GM19467 (cell line): ENCODE data around the gene DDX11.
"Not testable (repeated sequence)": the region's sequence is repeated elsewhere in the genome, so short reads cannot be mapped to it uniquely, and the experiment has no call there.

Source experiments
- ATAC-seq: cut with Tn5 transposase; IDR thresholded peaks from one replicate; pipeline ENCODE4 v1.9.1; 2021; ENCODE audit warnings: mild to moderate bottlenecking, moderate library complexity; ENCODE audit not compliant: unreplicated experiment

DDX11 gene

DNA sequence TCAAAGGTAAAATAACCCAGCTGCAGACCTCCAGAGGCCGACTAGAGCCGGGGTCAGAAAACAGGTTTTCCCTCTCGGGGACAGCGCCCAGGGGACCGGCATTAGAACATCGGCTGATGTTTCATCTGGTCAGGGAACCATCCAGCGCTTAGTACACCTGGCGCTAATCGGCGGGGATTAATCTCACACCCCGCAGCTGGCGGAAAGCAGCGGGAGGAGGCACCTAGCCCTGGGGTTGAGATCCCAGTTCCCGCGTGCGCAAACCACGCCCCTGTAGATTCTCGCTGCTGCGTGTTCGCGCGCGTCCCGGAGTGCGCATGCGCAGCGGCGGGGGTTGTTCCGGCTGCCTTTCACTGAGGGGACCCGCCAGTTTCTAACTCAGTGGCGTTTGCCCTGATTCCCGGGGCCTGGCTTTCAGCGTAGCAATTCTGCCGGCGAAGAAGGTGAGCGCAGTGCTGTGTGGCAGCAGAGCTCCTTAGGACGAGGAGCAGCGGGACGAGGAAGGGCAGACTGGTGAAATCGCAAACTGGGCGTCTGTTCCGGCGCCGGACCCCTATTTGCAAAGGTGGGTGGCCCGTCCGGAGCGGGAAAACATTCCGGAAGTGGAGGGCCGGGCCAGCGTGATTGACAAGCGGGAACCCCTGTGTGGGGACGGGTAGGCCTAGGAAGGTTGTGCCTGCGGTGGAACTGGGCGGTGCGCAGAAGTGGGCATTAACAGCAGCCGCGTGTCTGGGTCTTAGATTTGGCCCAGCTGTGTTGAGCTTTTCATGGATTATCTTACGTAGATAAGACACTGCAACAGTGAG is at the start of gene DDX11:
Gene DDX11 (plus strand): TSS at position 334 of the 806 bp plus-strand sequence. CDS start 4,534 bp downstream, outside the sequence.
- peak; percentile 91 for ATAC-seq

GRCh38 chr12:31026202-31026601 is 47.5 kb upstream of the DDX11 start:
- ATAC-seq, result no peak

- ATAC-seq, result not testable (repeated sequence)
These were observed 46.7 kb upstream of the DDX11 start for GRCh38 chr12:31027006-31027405.

DNA sequence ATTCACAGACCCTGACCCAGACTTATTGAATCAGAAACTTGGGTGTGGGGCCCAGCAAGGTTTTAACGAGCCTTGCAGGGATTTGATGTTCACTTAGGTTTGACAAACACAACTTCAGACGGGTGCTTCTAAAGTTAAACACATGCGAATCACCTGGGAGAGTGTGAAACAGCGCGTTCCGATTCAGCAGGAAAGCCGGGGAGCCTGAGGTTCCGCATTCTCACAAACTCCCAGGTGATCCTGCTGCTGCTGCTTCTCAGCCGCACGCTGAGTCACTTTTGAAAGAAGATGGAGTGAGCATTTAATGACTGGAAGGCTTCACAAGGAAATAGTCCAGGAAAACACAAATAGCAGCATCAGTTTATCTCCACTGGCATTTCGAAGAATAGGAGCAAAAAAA is 44.2 kb upstream of the DDX11 start:
- no peak for ATAC-seq

DNA sequence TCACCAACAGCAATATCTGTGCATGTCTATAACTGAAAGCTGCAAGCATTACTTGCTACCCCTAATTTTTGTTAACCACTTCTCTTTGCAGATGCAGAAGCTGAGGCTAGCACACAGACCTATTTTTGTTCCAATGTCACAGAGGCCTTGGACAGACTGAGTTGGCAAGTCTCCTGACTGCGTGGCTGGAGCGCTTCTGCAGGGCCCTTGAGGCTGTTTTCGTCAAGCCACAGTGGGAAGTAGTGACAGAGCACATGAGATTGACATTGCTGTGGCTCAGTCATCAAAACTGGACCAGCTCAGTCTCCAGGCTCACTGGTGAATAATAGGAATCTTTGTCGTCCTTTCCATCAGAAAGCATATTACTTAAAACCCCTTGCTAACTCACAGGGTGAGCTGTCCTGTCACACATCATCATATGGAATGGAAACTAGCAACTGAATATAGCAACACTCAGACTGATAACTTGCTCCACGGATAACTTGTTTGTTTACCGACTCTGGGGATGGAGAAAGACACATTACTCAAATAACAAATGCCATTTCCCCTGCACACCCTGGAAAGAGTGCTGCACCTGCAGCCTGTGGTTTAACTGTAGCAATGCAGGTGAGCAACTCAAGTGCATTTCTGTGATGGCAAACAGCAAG is 43.6 kb upstream of the DDX11 start:
- no peak for ATAC-seq

- no peak for ATAC-seq
These were observed 41.7 kb upstream of the DDX11 start for GRCh38 chr12:31031951-31032335.

DNA sequence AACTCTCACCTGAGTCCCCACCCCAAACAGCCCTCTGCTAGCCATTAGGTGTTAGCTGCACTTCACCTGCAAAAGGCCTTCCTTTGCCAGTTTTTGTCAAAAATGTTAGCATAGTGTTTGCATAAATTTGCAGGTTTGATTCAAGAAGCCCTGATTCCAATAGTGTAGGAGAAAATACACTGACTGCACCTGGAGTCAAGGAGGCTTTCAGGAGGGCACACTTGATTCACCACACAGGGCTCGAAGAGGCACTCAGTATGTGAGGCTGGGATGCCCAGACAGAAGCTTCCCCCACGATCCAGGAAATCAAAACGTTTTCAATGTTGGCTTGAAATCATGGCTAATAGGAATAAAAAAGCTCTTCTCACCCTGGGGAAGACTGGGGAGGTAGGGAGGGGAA is 40.5 kb upstream of the DDX11 start:
- ATAC-seq, result no peak

DNA sequence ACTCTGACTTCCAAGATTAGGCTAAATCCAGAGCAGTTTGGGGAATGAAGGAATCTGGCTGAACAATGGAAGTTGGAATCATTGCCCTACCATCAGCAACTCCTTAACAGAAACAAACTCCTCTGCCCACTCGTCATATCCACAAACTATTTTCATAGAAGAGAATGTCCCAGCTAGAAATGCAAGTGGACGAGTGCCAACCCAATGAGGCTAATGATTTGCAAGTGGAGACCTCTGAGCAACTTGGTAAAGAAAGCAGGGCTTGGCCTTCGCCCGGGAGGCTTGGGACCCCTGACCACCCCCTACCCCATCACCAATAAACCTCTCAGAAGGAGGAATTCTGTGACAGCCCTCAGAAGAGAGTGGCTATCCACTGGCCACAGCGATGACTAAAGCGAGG is 40.0 kb upstream of the DDX11 start:
- no peak for ATAC-seq

GRCh38 chr12:31034372-31034771 is 39.3 kb upstream of the DDX11 start:
- ATAC-seq, result no peak

DNA sequence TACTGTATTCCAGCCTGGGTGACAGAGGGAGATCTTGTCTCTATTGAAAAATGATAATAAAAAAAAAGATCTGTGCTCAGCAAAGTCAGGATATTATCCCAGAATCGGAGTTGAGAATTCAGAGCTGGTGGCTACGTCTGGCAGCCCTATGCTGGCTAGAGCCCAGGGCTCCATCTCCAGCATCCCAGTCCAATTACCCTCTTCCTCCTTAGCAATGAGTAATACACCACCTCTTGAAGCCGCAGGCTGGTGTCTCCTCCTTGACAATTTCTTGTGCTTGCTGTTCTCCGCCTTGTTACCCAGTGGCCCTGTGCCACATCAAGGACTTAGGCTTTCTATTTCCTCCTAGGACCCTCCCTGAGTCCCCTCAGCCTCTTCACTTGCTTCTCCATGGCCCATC is 38.4 kb upstream of the DDX11 start:
- no peak for ATAC-seq

DNA sequence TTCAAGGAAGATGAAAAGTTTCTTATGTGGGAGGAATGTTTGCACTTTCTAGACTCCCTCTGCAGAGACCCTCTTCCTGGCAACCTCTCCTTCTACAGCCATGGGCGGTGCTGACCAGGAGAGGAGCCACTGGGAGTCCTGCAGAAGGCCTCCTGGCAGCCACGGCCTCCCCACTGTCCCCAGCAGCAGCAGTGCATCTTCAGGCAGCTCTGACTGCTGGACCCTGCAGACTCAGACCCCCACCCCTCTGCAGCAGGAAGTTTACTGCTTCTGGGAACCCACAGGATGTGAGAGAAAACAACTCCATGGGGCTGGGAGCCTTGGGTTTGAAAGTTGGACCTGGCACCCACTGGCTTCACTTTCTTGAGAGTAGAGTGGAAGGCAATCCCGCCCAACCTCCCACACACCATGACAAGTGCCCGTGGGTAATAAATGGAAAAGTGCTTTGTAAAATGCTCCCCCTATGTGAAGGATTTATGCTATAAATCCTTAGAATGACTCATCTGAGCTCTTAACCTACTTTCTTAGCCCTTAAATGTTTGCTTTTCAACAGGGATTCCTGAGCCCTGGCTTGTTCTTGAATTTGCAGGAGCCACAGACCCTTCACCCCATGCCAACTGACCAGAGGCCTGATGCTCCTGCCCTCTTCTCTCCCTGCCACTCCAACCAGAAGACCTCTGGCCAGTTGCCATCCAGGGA is 37.5 kb upstream of the DDX11 start:
- no peak for ATAC-seq

GRCh38 chr12:31037028-31037427 is 36.6 kb upstream of the DDX11 start:
- no peak for ATAC-seq

DNA sequence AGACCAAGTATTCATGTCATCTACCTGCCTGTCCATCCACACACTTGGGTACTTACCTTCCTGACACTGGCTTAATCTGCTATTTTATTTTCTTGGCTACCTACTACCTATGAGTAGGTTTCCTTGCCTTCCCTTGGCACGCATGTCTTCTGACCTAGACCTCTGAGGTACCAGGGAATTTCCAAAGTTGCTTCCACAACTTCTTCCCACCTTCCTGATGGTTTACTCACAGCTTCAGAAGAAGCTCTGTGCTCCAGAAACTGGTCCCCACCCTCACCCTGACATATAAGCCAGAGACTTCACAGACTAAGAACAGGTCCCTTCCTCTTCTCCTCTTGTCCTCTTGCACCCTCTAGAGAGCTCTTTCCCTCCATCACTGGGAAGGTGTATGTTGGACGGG is 35.7 kb upstream of the DDX11 start:
- ATAC-seq, result no peak

DNA sequence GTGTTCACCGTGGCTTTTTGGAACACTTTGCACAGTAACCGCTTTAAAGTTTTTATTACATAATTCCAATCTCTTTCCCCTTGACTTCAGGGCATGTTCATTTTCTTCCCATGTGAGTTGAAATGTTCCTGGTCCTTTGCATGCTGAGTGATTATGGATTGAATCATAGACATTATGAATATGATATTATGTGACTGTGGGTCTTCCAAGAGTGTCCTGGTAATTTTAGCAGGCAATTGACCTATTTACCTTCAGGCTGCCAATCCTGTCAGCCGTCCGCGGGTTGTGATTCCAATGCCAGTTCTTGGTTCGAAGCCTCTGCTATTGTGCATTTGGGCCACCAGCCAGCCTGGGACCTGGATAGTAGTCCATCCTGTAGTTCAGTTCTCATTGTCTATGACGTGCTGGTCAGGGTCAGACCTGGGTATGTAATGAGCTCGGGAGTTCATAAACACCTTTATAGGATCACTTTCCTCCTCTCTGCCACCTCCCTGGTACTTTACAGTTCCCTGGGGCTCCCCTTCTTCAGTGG is 32.6 kb upstream of the DDX11 start:
- no peak for ATAC-seq

DNA sequence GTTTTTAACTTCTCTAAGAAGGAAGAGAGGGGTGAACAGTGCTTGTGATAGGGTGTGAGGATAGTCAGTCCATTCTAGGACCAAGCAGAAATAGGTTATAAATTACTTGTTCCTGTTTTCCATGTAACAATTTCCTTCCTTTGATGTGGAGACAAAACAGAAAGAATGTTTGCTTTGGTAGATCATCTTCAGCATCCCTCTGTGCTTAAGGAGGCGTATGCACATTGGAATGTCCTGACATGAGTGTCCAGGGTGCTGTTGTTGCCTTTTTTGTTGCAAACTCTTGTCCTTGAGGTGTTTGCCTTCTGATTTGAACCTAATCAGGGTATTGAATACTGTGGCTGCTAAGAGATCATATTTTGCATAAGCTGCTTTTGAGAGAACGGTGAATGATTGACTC is 23.5 kb upstream of the DDX11 start:
- not testable (repeated sequence) for ATAC-seq

GRCh38 chr12:31050548-31050947 is 23.1 kb upstream of the DDX11 start:
- ATAC-seq, result not testable (repeated sequence)

DNA sequence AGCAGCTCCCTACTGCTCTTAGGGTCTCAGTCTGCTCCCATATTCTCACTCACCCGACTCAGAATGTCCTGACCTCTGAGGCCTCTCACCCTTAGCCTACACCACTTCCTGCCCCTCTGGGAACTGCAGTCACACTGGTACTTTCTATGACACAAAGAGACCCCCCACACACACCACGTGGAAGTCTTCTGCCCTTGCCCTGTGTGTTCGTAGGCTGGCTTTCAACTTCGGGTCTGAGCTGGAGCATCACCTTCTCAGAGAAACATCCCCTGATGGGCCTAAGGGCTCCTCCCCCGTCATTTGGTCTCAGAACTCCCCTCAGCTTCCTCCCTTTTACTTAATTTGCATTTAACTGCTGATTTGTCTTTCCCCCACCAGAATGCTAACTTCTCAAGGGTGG is 22.0 kb upstream of the DDX11 start:
- ATAC-seq, result peak; percentile 48

GRCh38 chr12:31052121-31052520 is 21.5 kb upstream of the DDX11 start:
- ATAC-seq, result not testable (repeated sequence)

DNA sequence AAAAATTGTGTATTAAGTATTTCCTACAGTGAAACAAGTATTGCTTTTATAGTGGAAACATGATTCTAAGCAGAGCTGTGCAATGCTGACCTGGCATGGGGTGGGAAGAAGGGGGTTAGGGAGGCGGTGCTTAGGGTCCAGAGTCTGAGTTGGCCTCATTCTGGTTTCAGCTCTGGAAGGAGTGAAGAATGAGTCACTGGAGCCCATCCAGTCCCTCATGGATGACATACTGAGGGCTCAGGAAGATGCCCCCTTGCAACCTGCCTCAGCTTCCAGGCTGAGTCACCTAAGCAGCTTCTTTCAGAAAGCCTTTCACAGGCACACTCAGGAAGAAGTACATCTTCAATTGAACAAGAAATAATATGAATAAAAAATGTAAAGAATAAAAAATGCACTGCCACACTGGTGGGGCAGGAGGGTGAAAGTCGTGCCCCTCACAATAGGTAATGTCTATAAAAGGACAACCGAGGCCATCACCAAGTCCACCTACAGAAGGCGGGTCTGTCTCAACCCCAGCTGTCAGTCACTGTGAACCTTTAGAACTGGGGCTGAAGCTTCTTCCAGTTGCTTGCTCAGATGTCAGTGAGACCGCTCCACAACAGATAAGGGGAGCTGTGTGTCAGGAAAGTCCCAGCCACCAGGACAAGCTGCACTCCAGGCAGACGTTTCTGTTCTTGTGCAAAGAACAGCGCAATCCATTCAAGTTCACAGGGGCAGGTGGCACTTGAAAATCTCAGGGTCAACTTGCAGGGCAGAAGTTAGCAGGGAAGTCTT is 20.8 kb upstream of the DDX11 start:
- not testable (repeated sequence) for ATAC-seq

DNA sequence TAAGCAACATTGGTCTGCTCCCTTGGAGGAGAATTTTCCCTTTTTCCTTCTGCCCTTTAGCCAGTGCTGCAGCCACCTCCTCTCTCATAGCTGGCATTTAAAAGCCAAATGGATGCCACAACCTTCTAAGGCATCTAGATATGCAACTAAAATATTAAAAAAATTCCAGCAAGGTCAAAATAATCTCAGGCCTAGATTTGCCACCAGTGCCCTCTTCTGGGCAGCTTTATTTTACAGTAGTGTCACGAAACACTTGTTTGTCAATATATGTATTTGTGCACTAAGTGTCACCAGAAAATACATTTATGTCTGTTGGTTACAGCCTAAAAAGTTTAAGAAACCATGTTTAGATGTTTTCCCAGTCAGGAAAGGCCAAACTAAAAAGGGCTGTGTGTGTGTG is 19.7 kb upstream of the DDX11 start:
- ATAC-seq, result not testable (repeated sequence)

- no peak for ATAC-seq
These were observed 16.0 kb upstream of the DDX11 start for GRCh38 chr12:31057671-31058070.
